ENCODE data around the gene RPS6KC1.
"Not testable (repeated sequence)": the region's sequence is repeated elsewhere in the genome, so short reads cannot be mapped to it uniquely, and the experiment has no call there.

DNA sequence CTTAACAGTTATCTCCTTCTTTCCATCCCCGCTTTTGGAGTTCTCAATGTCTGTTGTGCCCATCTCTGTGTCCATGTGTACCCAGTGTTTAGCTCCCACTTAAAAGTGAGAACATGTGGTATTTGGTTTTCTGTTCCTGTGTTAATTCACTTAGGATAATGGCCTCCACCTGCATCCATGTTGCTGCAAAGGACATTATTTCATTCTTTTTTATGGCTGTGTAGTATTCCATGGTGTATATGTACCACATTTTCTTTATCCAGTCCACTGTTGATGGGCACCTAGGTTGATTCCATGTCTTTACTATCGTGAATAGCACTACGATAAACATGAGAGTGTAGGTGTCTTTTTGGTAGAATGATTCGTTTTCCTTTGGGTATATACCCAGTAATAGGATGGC, 49.5 kb downstream of the RPS6KC1 start:
- TF ChIP-seq POLR2AphosphoS5 (IDR thresholded peaks at IDR 0.05; ENCODE audit: control insufficient read depth, insufficient read depth, low read depth, low read length); FOXM1 (IDR thresholded peaks at IDR 0.05; ENCODE audit: low read depth); FOXM1 (CRISPR knock-in tag; IDR thresholded peaks at IDR 0.05; ENCODE audit: low read depth); ARID2 (IDR thresholded peaks at IDR 0.05): not testable (repeated sequence)
- TF ChIP-seq, protein P1, sequence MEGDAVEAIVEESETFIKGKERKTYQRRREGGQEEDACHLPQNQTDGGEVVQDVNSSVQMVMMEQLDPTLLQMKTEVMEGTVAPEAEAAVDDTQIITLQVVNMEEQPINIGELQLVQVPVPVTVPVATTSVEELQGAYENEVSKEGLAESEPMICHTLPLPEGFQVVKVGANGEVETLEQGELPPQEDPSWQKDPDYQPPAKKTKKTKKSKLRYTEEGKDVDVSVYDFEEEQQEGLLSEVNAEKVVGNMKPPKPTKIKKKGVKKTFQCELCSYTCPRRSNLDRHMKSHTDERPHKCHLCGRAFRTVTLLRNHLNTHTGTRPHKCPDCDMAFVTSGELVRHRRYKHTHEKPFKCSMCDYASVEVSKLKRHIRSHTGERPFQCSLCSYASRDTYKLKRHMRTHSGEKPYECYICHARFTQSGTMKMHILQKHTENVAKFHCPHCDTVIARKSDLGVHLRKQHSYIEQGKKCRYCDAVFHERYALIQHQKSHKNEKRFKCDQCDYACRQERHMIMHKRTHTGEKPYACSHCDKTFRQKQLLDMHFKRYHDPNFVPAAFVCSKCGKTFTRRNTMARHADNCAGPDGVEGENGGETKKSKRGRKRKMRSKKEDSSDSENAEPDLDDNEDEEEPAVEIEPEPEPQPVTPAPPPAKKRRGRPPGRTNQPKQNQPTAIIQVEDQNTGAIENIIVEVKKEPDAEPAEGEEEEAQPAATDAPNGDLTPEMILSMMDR (IDR thresholded peaks at IDR 0.05 in 2 of 3, conservative IDR thresholded peaks at IDR 0.05 in 1 of 3; ENCODE audit: insufficient read depth in 2 of 3, low read depth in 1 of 3, low read length in 3 of 3): not testable (repeated sequence)

Measured in K562 (cell line).